Measurements from ENCODE around the gene ITGB2.

The ITGB2 gene

GRCh38 chr21:44894687-44895302 is 25.9 kb downstream of the ITGB2 start:
- DNase-seq = no peak

- no peak for DNase-seq
Measured at GRCh38 chr21:44893948-44894656, 26.6 kb downstream of the ITGB2 start.

GRCh38 chr21:44893278-44893556 is 27.5 kb downstream of the ITGB2 start:
- DNase-seq = no peak

- DNase-seq = no peak
Measured at GRCh38 chr21:44892536-44893277, 28.0 kb downstream of the ITGB2 start.

- no peak for DNase-seq
Measured at GRCh38 chr21:44892095-44892494, 28.6 kb downstream of the ITGB2 start.

GRCh38 chr21:44891631-44892031 is 29.1 kb downstream of the ITGB2 start:
- no peak for DNase-seq

- DNase-seq = no peak
Measured at GRCh38 chr21:44890961-44891541, 29.6 kb downstream of the ITGB2 start.

- no peak for DNase-seq
Measured at GRCh38 chr21:44890338-44890931, 30.3 kb downstream of the ITGB2 start.

GRCh38 chr21:44889625-44890337 is 30.9 kb downstream of the ITGB2 start:
- no peak for DNase-seq

- no peak for DNase-seq
Measured at GRCh38 chr21:44888581-44889550, 31.8 kb downstream of the ITGB2 start.

GRCh38 chr21:44887807-44888580 is 32.7 kb downstream of the ITGB2 start:
- no peak for DNase-seq

GRCh38 chr21:44887126-44887806 is 33.4 kb downstream of the ITGB2 start:
- DNase-seq = no peak

GRCh38 chr21:44886113-44887075 is 34.3 kb downstream of the ITGB2 start:
- no peak for DNase-seq

- no peak for DNase-seq
Measured at GRCh38 chr21:44885615-44886014, 35.1 kb downstream of the ITGB2 start.

GRCh38 chr21:44884097-44884496 is 36.6 kb downstream of the ITGB2 start:
- DNase-seq = no peak

GRCh38 chr21:44883250-44883649 is 37.4 kb downstream of the ITGB2 start:
- DNase-seq = no peak

GRCh38 chr21:44881198-44881872 is 39.4 kb downstream of the ITGB2 start:
- no peak for DNase-seq

Measured in NCI-H510A treated with DMSO at 0.1 percent for 48 hours (cell line).